NCI-H446 (cell line): ENCODE results near the gene R3HDM2.
"Not testable (repeated sequence)": the region's sequence is repeated elsewhere in the genome, so short reads cannot be mapped to it uniquely, and the experiment has no call there.

ENCODE experiments used
- DNase-seq, 2 experiments: peaks; one replicate each; lab custom pipeline; 2025; lab: John Stamatoyannopoulos, UW

R3HDM2 gene

GRCh38 chr12:57426948-57427347 lies 3.9 kb downstream of the R3HDM2 start:
- DNase-seq: not testable (repeated sequence)

GRCh38 chr12:57420482-57420881 lies 10.4 kb downstream of the R3HDM2 start:
- DNase-seq: no peak

- DNase-seq: no peak
Measured at GRCh38 chr12:57419495-57419894, 11.3 kb downstream of the R3HDM2 start.

GRCh38 chr12:57418255-57418654 lies 12.6 kb downstream of the R3HDM2 start:
- DNase-seq: no peak

- no peak for DNase-seq
Measured at GRCh38 chr12:57416039-57416996, 14.5 kb downstream of the R3HDM2 start.

GRCh38 chr12:57415088-57415487 lies 15.8 kb downstream of the R3HDM2 start:
- DNase-seq: no peak

- DNase-seq: not testable (repeated sequence)
Measured at GRCh38 chr12:57414160-57414559, 16.7 kb downstream of the R3HDM2 start.

GRCh38 chr12:57410534-57410933 lies 20.3 kb downstream of the R3HDM2 start:
- no peak for DNase-seq

GRCh38 chr12:57404966-57405640 lies 25.7 kb downstream of the R3HDM2 start:
- DNase-seq: no peak

GRCh38 chr12:57402156-57402555 lies 28.7 kb downstream of the R3HDM2 start:
- not testable (repeated sequence) for DNase-seq

- DNase-seq: no peak
Measured at GRCh38 chr12:57401165-57401564, 29.7 kb downstream of the R3HDM2 start.

GRCh38 chr12:57399718-57400463 lies 31.0 kb downstream of the R3HDM2 start:
- not testable (repeated sequence) for DNase-seq

- no peak for DNase-seq
Measured at GRCh38 chr12:57397441-57397840, 33.4 kb downstream of the R3HDM2 start.

GRCh38 chr12:57395121-57395520 lies 35.7 kb downstream of the R3HDM2 start:
- no peak for DNase-seq

GRCh38 chr12:57390174-57390573 lies 40.7 kb downstream of the R3HDM2 start:
- DNase-seq: no peak

GRCh38 chr12:57389033-57389432 lies 41.8 kb downstream of the R3HDM2 start:
- DNase-seq: no peak

GRCh38 chr12:57388425-57388824 lies 42.4 kb downstream of the R3HDM2 start:
- no peak for DNase-seq

GRCh38 chr12:57386187-57386720 lies 44.6 kb downstream of the R3HDM2 start:
- DNase-seq: no peak

- DNase-seq: no peak
Measured at GRCh38 chr12:57385586-57385985, 45.3 kb downstream of the R3HDM2 start.

GRCh38 chr12:57384478-57384877 lies 46.4 kb downstream of the R3HDM2 start:
- DNase-seq: no peak

GRCh38 chr12:57381693-57382220 lies 49.1 kb downstream of the R3HDM2 start:
- no peak for DNase-seq

GRCh38 chr12:57380300-57380699 lies 50.5 kb downstream of the R3HDM2 start:
- DNase-seq: no peak
